GM19468 (cell line): ENCODE measurements around the gene CD8A.

Experiments used
- ATAC-seq: cut with Tn5 transposase; IDR thresholded peaks from one replicate; pipeline ENCODE4 v1.9.1; 2021; ENCODE audit warnings: mild to moderate bottlenecking, moderate library complexity, moderate number of reproducible peaks; ENCODE audit not compliant: unreplicated experiment; ENCODE audit errors: extremely low read depth

The CD8A gene

GRCh38 chr2:86781363-86781762 lies 9.3 kb downstream of the CD8A start:
- no peak for ATAC-seq

DNA sequence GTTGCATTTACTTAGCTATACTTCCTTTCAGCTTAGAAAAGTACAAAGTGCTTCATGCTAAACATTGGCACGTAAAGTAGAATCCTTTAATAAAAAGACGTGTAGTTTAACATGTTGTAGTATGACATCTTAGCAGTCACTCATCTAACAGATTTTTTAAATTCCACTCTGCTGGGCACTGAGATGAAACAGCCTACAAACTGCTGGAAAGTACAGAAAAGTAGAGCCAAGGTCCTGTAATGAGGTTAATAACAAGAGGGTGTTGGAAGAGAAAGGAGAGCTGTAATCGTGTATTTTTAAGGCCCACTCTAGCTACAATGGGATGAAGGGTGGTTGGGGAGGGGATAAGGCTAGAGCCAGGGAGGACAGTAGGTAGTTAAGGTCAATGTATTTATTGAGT lies 10.7 kb downstream of the CD8A start:
- no peak for ATAC-seq

DNA sequence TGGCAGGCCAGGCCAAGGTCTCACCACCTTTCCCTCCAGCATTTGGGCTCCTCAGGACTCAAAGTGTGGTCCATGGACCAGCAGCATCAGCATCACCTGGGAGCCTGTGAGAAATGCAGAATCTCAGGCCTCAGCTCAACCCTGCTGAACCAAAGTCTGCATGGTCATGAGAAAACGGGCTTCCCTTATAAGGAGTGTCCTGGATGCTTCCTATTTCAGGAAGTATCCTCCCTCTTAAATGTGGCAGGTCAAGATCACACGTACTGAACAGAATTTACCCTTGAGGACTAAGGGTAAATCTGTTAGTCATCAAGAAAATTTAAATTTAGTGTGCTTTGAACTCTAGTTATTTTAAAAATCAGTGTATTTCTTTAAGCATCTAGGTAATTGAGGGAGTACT lies 11.8 kb downstream of the CD8A start:
- no peak for ATAC-seq

DNA sequence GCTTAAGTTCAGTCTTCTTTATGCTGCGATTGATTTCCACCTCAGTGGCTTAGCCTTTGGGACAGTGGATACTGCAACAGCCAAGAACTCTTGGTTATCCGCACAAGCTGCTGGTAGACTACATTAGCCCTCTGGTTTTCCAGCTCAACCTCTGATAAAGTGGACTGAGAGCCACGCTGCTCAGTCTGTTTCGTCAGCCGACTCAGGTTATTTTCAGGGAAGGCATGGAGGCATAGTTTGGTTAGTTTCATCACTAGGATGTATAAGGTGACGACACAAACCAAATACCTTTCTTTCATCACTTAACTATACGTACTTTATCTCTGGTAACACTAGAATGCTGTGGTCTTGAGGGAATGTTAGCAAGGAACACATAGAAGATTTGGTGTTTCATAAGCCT lies 14.2 kb downstream of the CD8A start:
- ATAC-seq, result no peak

DNA sequence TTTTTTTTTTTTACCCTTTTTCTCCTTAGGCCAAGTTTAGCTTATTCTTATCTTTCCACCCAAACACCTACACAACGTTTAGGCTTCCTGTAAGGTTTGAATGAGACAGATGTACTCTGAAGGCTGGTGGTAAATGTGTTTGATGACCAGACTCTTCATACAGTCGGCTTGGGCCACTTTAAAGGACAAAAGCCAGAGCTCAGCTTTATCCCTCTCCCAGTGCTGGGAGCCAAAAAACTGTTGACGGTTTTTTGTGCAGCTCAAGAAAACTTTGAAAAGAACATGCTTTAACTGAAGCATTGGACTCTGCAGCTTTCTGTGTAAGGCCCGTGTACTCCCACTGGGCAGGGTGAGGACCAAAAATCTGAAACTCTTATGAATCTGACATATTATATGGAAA lies 15.4 kb downstream of the CD8A start:
- no peak for ATAC-seq

GRCh38 chr2:86774862-86775261 lies 15.9 kb downstream of the CD8A start:
- ATAC-seq, result no peak

DNA sequence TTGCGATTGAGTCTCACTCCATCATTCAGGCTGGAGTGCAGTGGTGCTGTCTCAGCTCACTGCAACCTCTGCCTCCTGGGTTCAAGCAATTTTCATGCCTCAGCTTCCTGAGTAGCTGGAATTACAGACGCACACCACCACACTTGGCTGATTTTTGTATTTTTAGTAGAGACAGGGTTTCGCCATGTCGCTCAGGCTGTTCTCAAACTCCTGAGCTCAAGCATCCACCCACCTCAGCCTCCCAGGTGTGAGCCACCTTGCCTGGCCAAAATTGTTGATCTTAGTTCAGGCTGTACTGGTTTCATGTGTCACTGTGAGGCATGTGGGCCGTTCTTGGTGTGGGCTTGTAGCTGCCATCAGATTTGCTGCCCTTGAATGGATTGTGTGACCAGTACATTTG lies 18.1 kb downstream of the CD8A start:
- no peak for ATAC-seq

DNA sequence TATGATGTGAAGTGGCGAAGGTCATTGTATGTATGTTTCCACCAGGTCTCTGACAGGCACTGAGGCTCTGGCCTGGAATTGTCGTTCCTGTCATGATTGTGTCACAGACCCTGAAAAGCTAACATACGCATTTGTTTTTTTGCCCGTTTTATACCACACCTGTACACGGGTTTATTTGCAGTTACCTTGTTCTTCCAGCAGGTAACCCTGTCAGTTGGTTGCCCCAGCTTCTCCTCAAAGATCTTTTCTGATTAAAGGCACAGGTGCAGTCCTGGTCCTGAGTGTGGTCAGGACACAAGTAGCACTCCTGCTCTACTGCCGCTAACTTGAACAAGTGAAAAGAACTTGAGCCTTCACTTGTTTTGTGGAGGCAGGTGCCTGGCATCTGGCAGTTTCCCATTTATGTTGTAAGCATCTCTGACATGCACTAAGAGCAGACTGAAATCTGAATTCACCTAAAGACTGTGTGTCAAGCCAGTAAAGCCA lies 19.9 kb downstream of the CD8A start:
- ATAC-seq, result no peak

DNA sequence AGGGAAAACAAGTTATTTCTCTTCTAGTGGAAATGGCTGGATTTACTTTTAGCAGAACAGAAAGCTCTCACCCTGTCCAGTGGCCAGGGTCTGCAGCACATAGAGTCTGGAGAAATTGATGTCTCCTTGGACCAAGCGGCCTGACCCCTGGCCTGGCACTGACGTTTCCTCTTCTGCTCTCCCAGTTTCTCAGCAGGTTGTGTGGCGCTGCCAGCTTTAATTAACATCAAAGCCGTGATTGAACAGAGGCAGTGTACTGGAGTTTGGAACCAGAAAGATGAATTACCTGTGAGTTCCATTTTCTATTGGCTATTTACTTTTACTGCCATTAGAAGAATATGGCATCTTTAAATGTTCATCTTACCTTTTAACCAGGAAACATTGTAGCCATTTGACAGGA lies 20.9 kb downstream of the CD8A start:
- no peak for ATAC-seq

GRCh38 chr2:86768189-86768949 lies 22.3 kb downstream of the CD8A start:
- ATAC-seq, result no peak

GRCh38 chr2:86765310-86765695 lies 25.4 kb downstream of the CD8A start:
- no peak for ATAC-seq

- no peak for ATAC-seq
These were observed 25.9 kb downstream of the CD8A start for GRCh38 chr2:86764661-86765309.

DNA sequence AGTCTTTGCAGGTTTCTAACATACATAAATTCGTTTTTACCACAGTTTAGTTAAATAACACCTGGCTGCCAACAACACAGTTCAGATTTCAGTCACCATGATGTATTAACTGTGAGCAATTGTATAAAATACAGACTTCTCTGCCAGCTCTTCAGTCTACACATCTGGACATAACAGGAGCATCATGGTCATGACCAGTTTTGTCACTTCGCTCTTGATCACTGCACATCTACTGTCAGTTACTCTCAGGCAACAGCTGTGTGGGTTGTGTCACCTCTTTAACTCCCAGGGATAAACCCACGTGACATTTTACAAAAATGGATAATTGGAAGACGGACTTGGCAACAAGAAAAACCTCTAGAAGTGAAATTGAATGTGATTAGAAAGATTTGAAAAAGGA lies 30.3 kb downstream of the CD8A start:
- no peak for ATAC-seq

DNA sequence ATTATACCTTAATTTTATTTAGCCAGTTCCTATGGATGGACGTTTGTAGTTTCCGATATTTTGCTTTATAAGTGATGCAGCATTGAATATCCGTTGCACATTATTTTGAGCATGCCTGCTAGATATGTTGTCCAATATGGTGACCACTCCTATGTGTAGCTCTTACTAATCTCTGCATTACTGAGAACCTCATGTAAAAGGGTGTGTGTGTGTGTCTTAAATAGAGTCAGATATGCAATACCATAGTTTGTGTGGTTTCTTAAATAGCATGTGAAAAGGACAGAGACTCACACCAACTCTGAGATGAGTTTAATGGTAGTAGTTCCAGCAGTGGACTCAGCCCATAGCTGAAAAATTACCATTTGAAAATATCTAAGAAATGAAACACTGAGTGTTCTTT lies 32.3 kb downstream of the CD8A start:
- ATAC-seq, result no peak

DNA sequence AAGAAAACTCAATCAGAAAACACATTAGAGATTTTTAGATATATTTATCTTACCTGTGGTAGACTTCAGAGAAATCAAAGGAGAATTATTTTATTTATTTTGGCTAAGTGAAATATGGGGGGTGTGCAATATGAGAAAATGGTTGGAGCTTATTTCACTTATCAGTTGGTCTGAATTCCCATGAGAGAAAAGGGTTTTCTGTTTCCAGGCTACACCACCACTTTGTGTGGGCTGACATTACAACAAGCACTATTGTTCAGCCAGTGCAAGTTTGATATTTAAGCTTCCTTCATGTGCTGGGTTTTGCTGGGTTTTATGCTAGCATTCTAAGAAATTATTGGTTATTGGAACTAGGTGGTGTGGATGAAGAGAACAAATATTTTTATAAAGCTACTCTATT lies 37.1 kb downstream of the CD8A start:
- ATAC-seq, result no peak

DNA sequence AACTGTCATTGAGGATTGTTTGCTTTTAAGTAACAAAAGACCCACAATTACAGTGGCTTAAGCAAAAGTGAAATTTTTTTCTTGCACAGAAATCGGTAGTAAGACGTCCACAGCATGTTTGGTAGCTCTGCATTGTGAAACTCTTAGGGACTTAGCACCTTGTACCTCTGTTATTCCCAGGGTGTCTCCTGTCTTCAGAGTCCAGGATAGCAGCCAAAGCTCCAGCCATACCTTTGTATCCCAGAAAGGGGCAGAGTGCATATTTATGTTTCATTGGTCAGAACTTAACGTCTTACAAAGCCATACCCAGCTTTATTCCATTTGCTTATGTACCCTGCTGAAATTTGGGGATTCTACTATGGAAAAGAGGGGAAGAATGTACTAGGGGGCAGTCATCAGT lies 37.8 kb downstream of the CD8A start:
- no peak for ATAC-seq

DNA sequence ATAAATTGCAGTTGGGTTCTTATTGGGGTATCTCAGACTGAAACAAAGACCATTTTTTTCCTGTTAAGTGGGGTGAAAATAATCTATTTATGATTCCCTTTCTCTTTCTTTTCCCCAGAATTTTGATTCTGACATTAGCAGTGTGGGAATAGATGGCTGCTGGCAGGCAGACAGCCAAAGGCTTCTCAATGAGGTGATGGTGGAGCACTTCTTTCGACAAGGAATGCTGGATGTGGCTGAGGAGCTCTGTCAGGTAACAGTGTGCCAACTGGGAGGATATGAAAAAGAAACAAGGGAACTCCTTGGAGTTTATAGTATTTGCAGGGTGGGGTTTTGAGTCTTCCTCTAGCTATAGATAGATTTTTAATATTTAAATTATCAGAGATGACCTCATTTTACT lies 38.9 kb downstream of the CD8A start:
- no peak for ATAC-seq

- ATAC-seq, result no peak
These were observed 40.4 kb downstream of the CD8A start for GRCh38 chr2:86750240-86750839.

DNA sequence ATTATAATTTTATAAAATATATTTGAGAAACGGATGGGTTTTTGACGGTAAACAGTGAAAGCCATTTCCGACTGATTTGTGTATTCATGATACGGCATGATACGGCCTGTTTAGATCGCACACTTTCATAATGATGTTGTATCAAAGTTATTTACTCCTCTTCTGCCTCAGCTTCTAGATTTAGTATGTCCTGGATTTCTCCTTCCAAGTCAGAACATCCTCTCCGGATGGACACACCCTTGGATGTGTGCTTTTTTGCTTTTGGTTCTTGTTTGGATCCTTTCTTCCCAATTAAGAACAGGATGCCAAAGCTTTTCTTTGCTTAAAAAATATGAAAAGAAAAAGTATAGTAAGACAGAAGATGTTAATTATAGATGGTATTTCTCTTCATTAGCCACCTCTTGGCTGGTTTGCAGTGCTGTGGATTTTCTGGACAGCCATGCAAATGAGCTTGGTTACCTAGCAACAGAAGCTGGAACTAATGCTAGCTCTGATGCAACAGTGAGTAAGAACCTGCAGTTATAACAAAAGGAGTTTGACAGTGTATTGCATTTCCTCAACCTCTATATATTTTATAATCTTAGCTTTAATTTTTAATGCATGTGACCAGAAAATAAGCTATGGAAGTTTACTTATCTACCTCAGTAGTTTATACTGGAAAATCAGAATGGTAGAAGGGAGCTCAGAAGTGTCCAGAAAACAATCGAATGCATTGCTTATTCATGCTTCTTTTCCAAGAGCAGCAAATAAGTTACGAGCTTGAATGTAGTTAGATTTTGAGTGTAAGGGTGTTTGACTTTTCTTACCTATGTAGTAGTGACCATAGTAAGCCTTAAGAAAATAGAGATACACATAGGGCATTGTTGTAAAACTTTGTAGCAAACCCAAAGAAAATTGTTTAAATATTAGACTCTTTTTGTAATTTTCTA lies 42.7 kb downstream of the CD8A start:
- no peak for ATAC-seq

GRCh38 chr2:86746939-86747338 lies 43.8 kb downstream of the CD8A start:
- ATAC-seq, result no peak

DNA sequence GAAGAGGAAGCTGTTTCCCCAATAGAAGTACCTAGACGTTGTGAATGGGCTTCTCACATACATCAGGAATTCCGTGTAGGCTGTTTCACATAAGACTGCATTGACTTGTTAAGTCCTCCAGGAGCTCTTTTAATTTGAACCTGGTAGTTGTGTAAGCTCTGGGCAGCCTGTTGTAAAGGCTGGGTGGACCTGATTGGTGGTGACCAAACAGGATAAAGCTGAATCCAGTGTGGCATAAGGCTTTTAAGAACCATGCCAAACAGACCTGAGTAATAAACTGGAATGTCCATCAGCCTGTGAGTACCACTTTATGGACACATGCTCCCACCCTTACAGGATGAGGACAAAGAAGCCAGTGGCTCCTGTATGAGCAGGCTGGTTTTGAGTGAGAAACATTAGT lies 46.6 kb downstream of the CD8A start:
- no peak for ATAC-seq
